Osteoblast (primary cell): ENCODE data around the gene ARID3C. TPM values are rescaled to one million over a fixed set of nuclear protein-coding genes. Genes with fewer than 3 reads are reported as not detected.
A peak's percentile ranks its signal among the peaks of the same experiment; 100 is the strongest.

Experiments
- DNase-seq: peaks from one replicate; pipeline ENCODE4 v3.0.0; 2011; ENCODE audit warnings: low spot score, mixed read lengths; ENCODE audit not compliant: insufficient read length; ENCODE audit errors: missing footprints
- H2AFZ ChIP-seq: 2 replicates; pipeline ENCODE4 v1.6.0; 2011; ENCODE audit warnings: mild to moderate bottlenecking, low read length
- H3K27ac ChIP-seq: 2 replicates; pipeline ENCODE4 v1.5.1; 2011; ENCODE audit warnings: mild to moderate bottlenecking, low read depth, low read length, moderate library complexity
- H3K27me3 ChIP-seq: 2 replicates; pipeline ENCODE4 v1.6.0; 2012; ENCODE audit warnings: mild to moderate bottlenecking, control low read depth, inconsistent platforms, low read length, moderate library complexity; ENCODE audit not compliant: insufficient read depth
- H3K36me3 ChIP-seq: 2 replicates; pipeline ENCODE4 v1.5.1; 2011; ENCODE audit warnings: mild to moderate bottlenecking, low read length, control low read depth, moderate library complexity; ENCODE audit not compliant: insufficient read depth
- H3K4me1 ChIP-seq: 2 replicates; pipeline ENCODE4 v1.5.1; 2011; ENCODE audit warnings: mild to moderate bottlenecking, low read length, control low read depth, moderate library complexity; ENCODE audit not compliant: insufficient read depth
- H3K4me2 ChIP-seq: 2 replicates; pipeline ENCODE4 v1.6.0; 2011; ENCODE audit warnings: mild to moderate bottlenecking, low read length; ENCODE audit not compliant: insufficient read depth
- H3K4me3 ChIP-seq: fragments of 200-600 bp; sonication (generic); 3 replicates; pipeline ENCODE4 v1.5.1; 2012; ENCODE audit warnings: mild to moderate bottlenecking, low read length, inconsistent platforms; ENCODE audit not compliant: insufficient read depth
- H3K79me2 ChIP-seq: 2 replicates; pipeline ENCODE4 v1.6.0; 2012; ENCODE audit warnings: mild to moderate bottlenecking, low read length, control low read depth, inconsistent platforms; ENCODE audit not compliant: insufficient read depth
- H3K9me3 ChIP-seq: 2 replicates; pipeline ENCODE4 v1.5.1; 2011; ENCODE audit warnings: low read depth, low read length, control low read depth
- H4K20me1 ChIP-seq: 2 replicates; pipeline ENCODE4 v1.6.0; 2012; ENCODE audit warnings: mild to moderate bottlenecking, low read length, control low read depth; ENCODE audit not compliant: insufficient read depth
- CTCF ChIP-seq: IDR thresholded peaks from 2 replicates; pipeline ENCODE4 v1.5.1; 2011; ENCODE audit warnings: mild to moderate bottlenecking, low read depth, low read length, moderate library complexity; ENCODE audit errors: extremely low read depth
- total RNA-seq: library from RNA; depleted of rRNA; stranded (reverse); fragments of >200 nt; gene quantifications from 2 replicates; pipeline ENCODE4 v1.2.3, GENCODE V29; 2012

The ARID3C gene
- total RNA-seq, 1 donor = under 0.01 TPM

- Histone ChIP-seq H3K27ac (no peak overlapping the region), H3K79me2 (peaks cover 23% of the 10 kb centered on the region), H3K27me3 (peaks cover 30% of the 10 kb centered on the region), H2AFZ (no peak overlapping the region), H3K36me3 (peaks cover 8% of the 10 kb centered on the region), H3K4me3 (no peak overlapping the region), H4K20me1 (peaks cover 19% of the 10 kb centered on the region), H3K9me3 (no peaks in the 10 kb centered on the region), H3K4me2 (no peak overlapping the region), H3K4me1 (peaks cover 19% of the 10 kb centered on the region)
- peak; percentile 85 for DNase-seq
- TF ChIP-seq CTCF = no peak
Measured at GRCh38 chr9:34633166-34633565, 4.3 kb upstream of the ARID3C start.

- Histone ChIP-seq H4K20me1 (peaks cover 16% of the 10 kb centered on the region), H2AFZ (no peak overlapping the region), H3K27ac (no peak overlapping the region), H3K27me3 (peaks cover 56% of the 10 kb centered on the region), H3K4me1 (peaks cover 5% of the 10 kb centered on the region), H3K4me2 (no peak overlapping the region), H3K9me3 (no peaks in the 10 kb centered on the region), H3K79me2 (peaks cover 6% of the 10 kb centered on the region), H3K36me3 (peaks cover 8% of the 10 kb centered on the region), H3K4me3 (no peak overlapping the region)
- peak; percentile 88 for DNase-seq
- no peak for TF ChIP-seq CTCF
Measured at GRCh38 chr9:34630402-34631154, 1.7 kb upstream of the ARID3C start.

- Histone ChIP-seq H3K36me3 (no peaks in the 10 kb centered on the region), H3K4me2 (no peak overlapping the region), H3K27me3 (peaks cover 67% of the 10 kb centered on the region), H3K27ac (no peak overlapping the region), H4K20me1 (peaks cover 7% of the 10 kb centered on the region), H3K4me3 (no peak overlapping the region), H2AFZ (no peak overlapping the region), H3K79me2 (no peaks in the 10 kb centered on the region), H3K4me1 (peaks cover 4% of the 10 kb centered on the region), H3K9me3 (no peaks in the 10 kb centered on the region)
- no peak for TF ChIP-seq CTCF
- DNase-seq = no peak
Measured at GRCh38 chr9:34629491-34629808, 584 bp upstream of the ARID3C start.

- H3K4me3 ChIP-seq = peak overlapping the region; percentile 37
- TF ChIP-seq CTCF = no peak
- H3K27me3 ChIP-seq = peaks cover 81% of the 10 kb centered on the region
- DNase-seq = peak; percentile 72
- no peaks in the 10 kb centered on the region for H3K9me3 ChIP-seq
- peak overlapping the region; percentile 50 for H3K4me2 ChIP-seq
- peaks cover 4% of the 10 kb centered on the region for H3K4me1 ChIP-seq
- H4K20me1 ChIP-seq = no peaks in the 10 kb centered on the region
- H3K27ac ChIP-seq = no peak overlapping the region
- H3K36me3 ChIP-seq = no peaks in the 10 kb centered on the region
- H2AFZ ChIP-seq = no peak overlapping the region
- H3K79me2 ChIP-seq = no peaks in the 10 kb centered on the region
Measured at GRCh38 chr9:34627716-34628655, 880 bp downstream of the ARID3C start.
